Panc1 (cell line): ENCODE data around the gene EIF2S2.

Experiments used
- CTCF ChIP-seq: fragments of 450-650 bp; IDR thresholded peaks from 2 replicates; pipeline ENCODE4 v1.5.1; 2017; ENCODE audit warnings: mild to moderate bottlenecking
- POLR2AphosphoS5 ChIP-seq: IDR thresholded peaks from 2 replicates; pipeline ENCODE4 v1.6.1; 2012; ENCODE audit warnings: mild to moderate bottlenecking, low read depth, low read length, moderate library complexity
- SIN3A ChIP-seq: IDR thresholded peaks from 2 replicates; pipeline ENCODE4 v1.6.1; 2012; ENCODE audit warnings: low read depth, mild to moderate bottlenecking, low read length, moderate library complexity, borderline replicate concordance; ENCODE audit not compliant: insufficient read depth
- TCF7L2 ChIP-seq: IDR thresholded peaks from 2 replicates; pipeline ENCODE4 v1.6.1; 2011; ENCODE audit warnings: mild to moderate bottlenecking, low read depth, low read length, inconsistent platforms
- TF ChIP-seq, protein P1 (sequence below), 2 experiments: IDR thresholded peaks; 2 replicates each; pipeline ENCODE4 v1.6.1; 2011 to 2012; ENCODE audit warnings: low read depth in 2 of 2, control low read depth in 1 of 2, low read length in 1 of 2, mild to moderate bottlenecking in 1 of 2, moderate library complexity in 1 of 2; ENCODE audit not compliant: insufficient read depth in 1 of 2

GRCh38 chr20:34065260-34065659 is 46.8 kb downstream of the EIF2S2 start:
- TF ChIP-seq, protein P1, sequence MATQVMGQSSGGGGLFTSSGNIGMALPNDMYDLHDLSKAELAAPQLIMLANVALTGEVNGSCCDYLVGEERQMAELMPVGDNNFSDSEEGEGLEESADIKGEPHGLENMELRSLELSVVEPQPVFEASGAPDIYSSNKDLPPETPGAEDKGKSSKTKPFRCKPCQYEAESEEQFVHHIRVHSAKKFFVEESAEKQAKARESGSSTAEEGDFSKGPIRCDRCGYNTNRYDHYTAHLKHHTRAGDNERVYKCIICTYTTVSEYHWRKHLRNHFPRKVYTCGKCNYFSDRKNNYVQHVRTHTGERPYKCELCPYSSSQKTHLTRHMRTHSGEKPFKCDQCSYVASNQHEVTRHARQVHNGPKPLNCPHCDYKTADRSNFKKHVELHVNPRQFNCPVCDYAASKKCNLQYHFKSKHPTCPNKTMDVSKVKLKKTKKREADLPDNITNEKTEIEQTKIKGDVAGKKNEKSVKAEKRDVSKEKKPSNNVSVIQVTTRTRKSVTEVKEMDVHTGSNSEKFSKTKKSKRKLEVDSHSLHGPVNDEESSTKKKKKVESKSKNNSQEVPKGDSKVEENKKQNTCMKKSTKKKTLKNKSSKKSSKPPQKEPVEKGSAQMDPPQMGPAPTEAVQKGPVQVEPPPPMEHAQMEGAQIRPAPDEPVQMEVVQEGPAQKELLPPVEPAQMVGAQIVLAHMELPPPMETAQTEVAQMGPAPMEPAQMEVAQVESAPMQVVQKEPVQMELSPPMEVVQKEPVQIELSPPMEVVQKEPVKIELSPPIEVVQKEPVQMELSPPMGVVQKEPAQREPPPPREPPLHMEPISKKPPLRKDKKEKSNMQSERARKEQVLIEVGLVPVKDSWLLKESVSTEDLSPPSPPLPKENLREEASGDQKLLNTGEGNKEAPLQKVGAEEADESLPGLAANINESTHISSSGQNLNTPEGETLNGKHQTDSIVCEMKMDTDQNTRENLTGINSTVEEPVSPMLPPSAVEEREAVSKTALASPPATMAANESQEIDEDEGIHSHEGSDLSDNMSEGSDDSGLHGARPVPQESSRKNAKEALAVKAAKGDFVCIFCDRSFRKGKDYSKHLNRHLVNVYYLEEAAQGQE (IDR thresholded peaks at IDR 0.05; ENCODE audit: insufficient read depth in 1 of 2, low read depth in 2 of 2, low read length in 1 of 2): no peak
- TF ChIP-seq CTCF (no peak), POLR2AphosphoS5 (no peak), TCF7L2 (no peak), SIN3A (no peak)
